HTERT RPE-1 (cell line): ENCODE data around the gene PRKAR1B.

Experiments used
- in situ Hi-C: fragments of 300-500 bp; cut with MboI; formaldehyde crosslinking; loops from 4 replicates; pipeline ENCODE4 v1.14.3; 2020; ENCODE audit warnings: low sequenced_read_pairs

Gene PRKAR1B

DNA sequence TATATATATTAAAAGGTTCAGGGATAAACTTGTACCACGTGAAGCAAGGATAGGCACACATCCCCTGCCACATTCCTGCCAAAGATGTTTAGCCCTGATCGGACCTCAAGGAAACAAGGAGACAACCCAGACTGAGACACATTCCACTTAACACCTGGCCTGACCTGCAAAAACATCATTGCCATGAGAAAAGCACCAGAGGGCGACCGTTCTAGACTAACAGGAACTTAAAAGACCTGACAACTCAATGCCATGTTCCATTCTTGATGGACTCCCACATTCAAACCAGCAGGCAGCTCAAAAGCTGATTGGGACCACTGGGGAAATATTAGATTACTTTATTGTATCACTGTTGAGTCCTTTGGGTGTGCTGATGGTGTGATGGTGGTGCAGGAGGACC lies 199.4 kb downstream of the PRKAR1B start:
- in situ Hi-C loops = no loop called here

- in situ Hi-C loops = no loop called here
Observed at GRCh38 chr7:526460-527034, 200.5 kb downstream of the PRKAR1B start.

GRCh38 chr7:525740-526139 lies 201.3 kb downstream of the PRKAR1B start:
- in situ Hi-C loops = no loop called here

DNA sequence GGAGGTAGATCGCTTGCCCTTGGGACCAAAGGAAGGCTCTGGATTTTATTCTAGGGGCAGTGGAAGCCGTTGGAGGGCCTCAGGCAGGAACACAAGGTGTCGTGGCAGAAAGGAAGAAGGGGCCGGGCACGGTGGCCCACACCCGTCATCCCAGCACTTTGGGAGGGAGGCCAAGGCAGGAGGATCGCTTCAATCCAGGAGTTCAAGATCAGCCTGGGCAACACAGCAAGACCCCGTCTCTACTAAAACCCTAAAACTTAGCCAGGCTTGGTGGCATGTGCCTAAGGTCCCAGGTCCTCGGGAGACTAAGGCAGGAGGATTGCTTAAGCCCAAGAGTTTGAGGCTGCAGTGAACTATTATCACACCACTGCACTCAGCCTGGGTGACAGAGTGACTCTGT lies 202.3 kb downstream of the PRKAR1B start:
- in situ Hi-C loops = no loop called here

GRCh38 chr7:523347-524336 lies 203.4 kb downstream of the PRKAR1B start:
- in situ Hi-C loops = no loop called here

- in situ Hi-C loops = no loop called here
Observed at GRCh38 chr7:522951-523314, 204.1 kb downstream of the PRKAR1B start.

DNA sequence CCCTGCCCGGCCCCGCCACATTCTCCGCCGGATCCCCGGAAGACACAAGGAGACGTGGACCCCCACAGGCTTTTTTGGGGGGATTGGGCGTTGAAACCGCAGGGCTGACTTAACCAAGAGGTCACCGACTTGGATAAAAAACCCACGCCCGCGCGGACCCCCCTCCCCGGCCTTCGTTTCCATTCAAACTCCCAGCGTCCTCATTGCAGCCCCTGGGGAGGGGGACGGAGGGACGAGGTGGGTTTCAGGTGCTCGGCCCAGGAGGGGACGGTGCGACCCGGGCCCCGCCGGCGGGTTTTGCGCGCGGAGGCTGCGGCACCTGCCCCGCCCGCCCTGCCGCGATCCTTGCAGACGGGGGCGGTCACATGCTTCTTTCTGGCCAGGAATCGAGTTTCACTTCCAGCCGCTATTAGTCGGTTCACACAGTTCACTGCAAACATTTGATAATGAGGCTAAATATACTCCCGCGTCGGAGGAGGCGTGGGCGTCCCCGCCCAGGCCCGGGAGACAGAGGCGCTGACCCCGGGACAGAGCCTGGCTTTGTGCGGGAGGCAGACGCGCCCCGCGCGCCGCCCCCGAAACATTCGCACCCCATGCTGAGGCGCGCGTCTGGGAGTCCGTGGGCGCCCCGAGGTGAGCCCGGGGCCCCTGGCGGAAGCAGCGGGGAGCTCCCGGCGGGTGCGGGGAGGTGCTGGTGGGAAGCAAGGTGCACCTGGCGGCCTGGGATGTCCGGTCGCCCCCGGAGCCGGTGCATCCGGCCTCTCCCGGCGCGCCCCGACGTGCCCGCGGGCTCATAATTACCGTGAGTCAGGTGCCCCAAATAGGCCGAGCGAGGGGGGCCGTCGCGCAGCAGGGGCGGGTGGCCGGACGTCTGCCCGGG lies 204.8 kb downstream of the PRKAR1B start:
- in situ Hi-C loops = no loop called here

DNA sequence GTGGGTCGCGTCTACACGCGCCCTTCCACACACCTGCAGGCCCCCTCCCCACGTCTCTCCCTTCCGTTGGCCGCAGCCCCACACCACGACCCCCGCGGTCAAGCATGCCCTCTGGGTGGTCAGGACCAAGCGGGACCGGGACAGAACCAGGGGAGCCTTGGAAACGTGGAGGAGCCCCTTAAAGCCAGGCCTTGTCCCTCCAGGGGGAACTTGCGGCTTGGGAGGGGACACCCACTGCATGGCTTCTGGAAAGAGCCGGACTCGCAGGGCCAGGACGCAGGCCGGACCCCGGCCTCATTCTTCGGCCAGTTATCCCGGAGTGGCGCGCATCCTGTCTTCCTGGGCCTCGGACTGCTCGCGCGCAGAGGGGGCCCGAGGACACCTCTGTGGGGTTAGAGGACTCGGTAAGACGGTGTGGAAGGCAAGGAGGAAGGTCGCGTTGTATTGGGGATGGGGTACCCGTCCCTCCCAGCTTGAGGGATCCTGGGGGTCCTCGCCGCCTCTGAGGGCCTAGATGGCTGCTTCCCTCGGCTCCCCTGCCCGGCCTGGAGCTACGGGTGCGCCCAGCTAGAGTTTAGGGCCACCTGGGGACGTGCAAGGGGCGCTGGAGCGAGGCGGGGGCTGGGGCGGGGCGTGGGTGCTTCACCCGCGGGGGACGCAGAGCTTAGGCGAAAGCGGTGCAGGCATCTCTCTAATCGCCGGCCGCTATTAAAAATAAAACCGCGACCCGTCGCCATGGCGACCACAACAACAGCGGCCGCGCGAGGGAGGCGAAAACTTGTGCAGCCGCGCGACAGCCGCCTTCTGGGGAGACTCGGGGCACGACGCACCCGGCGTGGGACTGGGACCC lies 205.6 kb downstream of the PRKAR1B start:
- in situ Hi-C loops = no loop called here

DNA sequence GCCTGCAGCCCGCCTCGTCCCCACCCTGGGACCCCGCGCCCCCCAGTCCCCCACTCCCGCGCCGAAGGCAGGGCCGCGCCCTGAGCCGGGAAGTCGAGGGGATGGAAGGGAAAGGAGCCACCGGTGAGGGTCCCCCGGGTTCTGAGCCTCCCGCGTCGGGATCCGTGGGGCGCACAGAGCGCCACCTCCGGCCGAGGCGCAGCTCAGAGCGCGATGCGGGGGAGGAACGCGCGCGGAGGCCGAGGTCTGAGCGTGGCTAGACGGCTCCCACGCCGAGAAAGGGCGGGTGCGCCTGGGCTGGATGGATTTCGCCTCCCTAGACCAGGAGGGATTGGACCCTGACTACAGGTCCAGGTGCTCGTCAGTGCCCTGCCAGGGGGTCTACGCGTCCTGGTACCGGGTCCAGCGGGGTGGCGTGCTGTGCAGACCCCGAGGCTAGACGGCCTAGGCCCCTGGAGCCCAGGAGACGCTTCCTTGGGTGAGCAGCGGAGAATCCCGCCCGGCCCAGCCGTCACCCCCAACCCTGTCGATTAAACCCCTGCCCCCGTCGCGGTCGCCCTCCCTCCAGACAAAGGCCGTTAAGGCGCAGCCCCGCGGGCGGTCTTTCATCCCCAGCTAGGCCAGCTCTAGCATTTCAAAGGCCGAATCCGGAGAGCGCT lies 206.4 kb downstream of the PRKAR1B start:
- in situ Hi-C loops = no loop called here

DNA sequence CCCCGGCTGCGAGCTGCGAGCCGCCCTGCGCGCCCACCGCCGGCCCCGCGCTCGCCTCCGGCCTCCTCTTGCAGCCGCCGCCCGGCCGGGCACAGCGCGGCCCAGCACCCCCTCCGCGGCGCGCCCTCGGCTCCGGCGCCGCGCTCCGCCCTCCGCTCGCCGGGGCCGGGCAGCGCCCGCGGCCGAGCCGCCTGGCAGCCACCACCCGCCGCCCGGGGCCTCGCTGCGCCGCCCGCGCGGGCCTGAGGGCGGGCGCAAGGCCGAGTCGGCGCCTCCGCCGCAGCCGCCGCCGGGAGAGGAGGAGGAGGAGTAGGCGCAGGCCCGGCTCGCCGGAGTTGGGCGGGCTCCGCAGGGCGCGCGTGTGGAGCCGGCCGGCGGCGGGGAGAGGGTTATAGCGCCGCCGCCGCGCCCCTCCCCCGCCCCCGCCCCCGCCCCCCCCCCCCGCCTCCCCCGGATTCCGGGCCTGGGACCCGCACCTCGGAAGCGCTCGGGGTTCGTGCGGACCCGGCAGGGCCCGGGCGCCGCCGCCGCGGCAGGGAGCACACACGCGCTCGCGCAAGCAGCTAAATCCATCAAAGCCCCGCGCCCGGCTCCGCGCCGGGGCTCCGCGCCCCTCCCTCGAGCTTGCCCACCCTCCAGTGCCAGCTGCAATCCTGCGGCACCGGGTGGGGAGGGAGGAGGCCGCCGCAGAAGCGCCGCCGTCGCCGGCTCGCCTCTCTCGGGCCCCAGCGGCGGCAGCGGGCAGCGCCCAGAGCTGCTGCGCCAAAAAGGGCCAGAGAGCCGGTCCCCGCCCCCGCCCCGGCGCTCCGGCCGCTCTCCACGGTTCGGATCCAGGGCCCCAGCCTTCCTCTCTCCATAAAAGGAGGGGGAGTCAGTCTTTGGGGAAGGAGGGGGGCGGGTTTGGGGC lies 207.3 kb downstream of the PRKAR1B start, which contains the start of gene PDGFA:
PDGFA (minus strand) TSS at position 363 of the 907 bp plus-strand sequence. CDS start 845 bp downstream, outside the sequence.
- in situ Hi-C loops = no loop called here

GRCh38 chr7:518630-519483 lies 208.2 kb downstream of the PRKAR1B start:
- in situ Hi-C loops = no loop called here

DNA sequence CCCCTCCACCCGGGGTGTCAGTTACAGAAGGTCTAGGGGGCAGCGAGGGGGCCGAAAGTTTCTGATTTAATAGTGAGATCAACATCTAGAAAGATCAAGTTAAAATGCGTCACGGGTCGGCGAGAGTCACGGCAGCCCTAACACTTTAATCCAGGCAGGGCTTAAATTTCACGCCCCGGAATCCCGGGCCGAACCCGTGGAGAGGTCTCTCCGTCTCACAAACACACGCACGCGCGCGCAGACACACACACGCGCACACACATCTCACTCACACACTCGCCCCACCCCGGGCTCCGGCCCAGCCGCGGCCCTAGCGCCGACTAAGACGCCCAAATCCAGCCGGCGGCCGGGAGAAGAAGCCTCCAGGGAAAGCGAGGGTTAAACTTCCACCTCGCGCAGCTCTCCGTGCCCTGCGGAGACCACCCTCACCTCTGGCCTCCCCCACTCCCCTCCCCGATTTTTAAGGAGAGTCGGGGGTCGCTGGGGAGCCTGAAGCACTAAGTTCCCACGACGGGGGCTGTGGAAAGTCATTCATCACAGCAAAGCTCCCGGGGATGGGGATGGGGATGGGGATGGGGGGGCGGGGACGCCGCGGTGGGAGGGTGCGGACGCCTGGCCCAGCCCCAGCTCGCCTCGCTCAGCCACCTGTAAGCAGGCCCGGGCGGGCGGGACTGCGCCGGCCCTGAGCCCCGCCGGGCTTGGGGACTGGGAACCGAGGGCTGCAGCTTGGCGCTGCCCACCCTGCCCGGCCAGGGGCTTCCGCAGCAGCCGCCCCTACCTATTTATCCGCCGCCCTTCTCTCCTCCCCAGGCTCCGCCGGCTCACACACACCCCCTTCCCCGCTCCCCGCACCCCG lies 209.1 kb downstream of the PRKAR1B start:
- in situ Hi-C loops = no loop called here

DNA sequence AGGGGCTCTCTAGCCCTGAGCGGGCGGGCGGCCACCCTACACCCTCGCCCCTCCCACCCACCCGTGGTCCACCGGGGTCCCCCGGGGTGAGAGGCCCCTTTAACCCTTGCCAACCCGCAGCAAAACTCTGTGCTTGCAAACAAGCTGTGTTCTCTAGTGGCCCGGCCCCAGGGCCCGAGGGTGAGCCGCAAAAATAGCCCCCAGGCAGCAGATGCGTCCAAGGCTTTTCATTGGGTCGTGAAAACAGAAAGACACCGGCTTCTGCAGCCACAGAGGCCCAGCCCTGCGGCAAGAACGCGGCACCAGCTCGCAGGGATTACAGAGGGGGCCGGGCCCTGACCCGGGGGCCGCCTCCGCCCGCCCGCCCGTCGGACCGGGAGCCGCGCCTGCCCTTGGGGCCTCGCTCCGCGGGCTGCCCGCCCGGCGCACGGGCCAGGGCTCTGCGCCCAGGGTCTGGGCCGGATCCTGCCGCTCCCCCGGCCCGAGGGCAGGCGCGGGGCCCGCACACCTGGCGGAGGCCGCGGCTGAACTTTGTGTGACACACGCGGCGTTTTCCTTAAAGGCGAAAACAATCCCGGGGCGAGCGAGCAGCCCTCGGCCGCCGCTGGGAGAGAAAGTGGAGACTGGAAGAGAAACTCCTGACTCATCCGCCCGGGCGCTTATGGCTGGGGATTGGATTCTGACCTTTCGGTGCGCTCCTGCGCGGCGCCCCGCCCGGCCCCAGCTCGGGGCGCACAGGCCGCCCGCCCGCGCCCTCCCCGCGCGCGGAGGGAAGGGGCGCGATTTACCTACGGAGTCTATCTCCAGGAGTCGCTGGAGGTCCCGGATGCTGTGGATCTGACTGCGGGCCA lies 210.2 kb downstream of the PRKAR1B start:
- in situ Hi-C loops = no loop called here

DNA sequence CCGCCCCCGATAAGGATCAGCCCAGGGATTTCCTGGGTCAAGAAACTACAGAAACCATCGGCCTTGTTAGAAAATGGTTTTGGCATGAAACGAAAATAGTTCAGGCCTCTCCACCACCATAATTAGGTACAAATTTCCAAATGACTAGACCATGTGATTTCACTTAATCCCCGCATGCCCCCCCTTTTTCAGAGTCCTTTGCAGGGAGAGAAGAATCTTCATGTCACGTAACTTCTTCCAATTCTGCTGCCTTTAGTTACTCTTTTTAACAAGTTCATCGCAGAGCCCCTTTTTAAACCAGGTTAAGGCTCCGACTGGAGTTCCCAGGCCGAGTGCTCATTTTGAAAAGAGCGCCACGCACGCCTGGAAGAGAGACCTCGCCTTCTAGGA lies 210.9 kb downstream of the PRKAR1B start:
- in situ Hi-C loops = no loop called here

GRCh38 chr7:515628-516027 lies 211.5 kb downstream of the PRKAR1B start:
- in situ Hi-C loops = no loop called here
